ENCODE results near the gene RPGR.

The RPGR gene, protein sequence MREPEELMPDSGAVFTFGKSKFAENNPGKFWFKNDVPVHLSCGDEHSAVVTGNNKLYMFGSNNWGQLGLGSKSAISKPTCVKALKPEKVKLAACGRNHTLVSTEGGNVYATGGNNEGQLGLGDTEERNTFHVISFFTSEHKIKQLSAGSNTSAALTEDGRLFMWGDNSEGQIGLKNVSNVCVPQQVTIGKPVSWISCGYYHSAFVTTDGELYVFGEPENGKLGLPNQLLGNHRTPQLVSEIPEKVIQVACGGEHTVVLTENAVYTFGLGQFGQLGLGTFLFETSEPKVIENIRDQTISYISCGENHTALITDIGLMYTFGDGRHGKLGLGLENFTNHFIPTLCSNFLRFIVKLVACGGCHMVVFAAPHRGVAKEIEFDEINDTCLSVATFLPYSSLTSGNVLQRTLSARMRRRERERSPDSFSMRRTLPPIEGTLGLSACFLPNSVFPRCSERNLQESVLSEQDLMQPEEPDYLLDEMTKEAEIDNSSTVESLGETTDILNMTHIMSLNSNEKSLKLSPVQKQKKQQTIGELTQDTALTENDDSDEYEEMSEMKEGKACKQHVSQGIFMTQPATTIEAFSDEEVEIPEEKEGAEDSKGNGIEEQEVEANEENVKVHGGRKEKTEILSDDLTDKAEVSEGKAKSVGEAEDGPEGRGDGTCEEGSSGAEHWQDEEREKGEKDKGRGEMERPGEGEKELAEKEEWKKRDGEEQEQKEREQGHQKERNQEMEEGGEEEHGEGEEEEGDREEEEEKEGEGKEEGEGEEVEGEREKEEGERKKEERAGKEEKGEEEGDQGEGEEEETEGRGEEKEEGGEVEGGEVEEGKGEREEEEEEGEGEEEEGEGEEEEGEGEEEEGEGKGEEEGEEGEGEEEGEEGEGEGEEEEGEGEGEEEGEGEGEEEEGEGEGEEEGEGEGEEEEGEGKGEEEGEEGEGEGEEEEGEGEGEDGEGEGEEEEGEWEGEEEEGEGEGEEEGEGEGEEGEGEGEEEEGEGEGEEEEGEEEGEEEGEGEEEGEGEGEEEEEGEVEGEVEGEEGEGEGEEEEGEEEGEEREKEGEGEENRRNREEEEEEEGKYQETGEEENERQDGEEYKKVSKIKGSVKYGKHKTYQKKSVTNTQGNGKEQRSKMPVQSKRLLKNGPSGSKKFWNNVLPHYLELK

DNA sequence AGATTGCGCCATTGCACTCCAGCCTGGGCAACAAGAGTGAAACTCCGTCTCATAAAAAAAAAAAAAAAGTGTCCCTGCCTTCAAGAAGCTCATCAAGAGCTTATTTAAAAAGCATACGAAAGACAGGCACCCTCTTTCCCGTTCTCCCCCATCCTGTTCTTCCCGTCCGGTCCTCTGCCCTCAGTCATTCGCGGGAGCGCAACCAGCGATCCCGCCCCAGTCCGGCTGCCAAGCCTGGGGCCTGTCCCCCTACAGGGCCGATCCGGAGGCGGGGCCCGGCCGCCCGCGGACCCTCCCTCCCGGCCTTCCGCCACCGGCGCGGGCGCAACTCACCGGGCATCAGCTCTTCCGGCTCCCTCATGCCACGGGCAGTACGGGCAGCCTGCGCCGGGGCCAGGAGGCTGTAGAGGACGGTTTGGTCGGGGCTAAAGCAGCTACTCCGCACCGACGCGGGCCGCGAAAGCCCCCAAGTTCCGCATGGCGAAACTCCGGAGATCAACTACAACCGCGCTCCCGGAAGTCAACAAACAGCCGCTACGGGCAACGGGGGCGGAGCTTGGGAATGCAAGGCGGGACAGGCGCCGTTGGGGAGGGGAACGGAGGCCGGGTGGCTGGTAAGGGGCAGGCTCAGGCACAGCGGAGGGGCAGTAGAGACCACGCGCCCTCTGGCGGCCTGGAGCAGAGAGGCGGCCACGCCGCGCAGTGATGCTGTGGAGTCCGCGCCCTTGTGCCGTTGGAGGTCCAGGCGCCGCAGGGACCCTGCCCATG, at the start of gene RPGR:
Gene RPGR, minus strand, starts transcription at position 503 of the 768 bp plus-strand sequence. Its CDS starts 142 bp downstream, at position 361.
- H3K36me3 Mint-ChIP-seq, result peaks cover 6% of the 10 kb centered on the region
- H3K27ac Mint-ChIP-seq, result peak within 1 kb of the TSS; percentile 98
- ATAC-seq (peak; percentile 97), DNase-seq (ENCODE audit: low spot score in 2 of 2) (peak; percentile 73 to 90)
- no peaks in the 10 kb centered on the region for H3K9me3 Mint-ChIP-seq
- peak within 1 kb of the TSS; percentile 93 for H3K4me3 Mint-ChIP-seq
- H3K4me1 Mint-ChIP-seq, result peaks cover 25% of the 10 kb centered on the region

- Mint-ChIP-seq H3K36me3 (no peaks in the 10 kb centered on the region), H3K9me3 (no peaks in the 10 kb centered on the region), H3K4me1 (no peaks in the 10 kb centered on the region), H3K4me3 (no peak overlapping the region), H3K27ac (no peak overlapping the region)
- no peak for ATAC-seq
- no peak for DNase-seq (ENCODE audit: low spot score in 2 of 2)
Measured at GRCh38 chrX:38376747-38377146, 49.4 kb upstream of the RPGR start.

GRCh38 chrX:38375891-38376290, 48.6 kb upstream of the RPGR start:
- DNase-seq (ENCODE audit: low spot score in 2 of 2) (no peak), ATAC-seq (no peak)
- no peaks in the 10 kb centered on the region for H3K9me3 Mint-ChIP-seq

GRCh38 chrX:38374431-38374830, 47.1 kb upstream of the RPGR start:
- no peaks in the 10 kb centered on the region for H3K9me3 Mint-ChIP-seq
- H3K27ac Mint-ChIP-seq, result no peak overlapping the region
- DNase-seq (ENCODE audit: low spot score in 2 of 2), result no peak

More at GRCh38 chrX:38375891-38376290, 48.6 kb upstream of the RPGR start:
- Mint-ChIP-seq H3K27ac (no peak overlapping the region), H3K4me3 (no peak overlapping the region), H3K4me1 (no peaks in the 10 kb centered on the region), H3K36me3 (no peaks in the 10 kb centered on the region)

DNA sequence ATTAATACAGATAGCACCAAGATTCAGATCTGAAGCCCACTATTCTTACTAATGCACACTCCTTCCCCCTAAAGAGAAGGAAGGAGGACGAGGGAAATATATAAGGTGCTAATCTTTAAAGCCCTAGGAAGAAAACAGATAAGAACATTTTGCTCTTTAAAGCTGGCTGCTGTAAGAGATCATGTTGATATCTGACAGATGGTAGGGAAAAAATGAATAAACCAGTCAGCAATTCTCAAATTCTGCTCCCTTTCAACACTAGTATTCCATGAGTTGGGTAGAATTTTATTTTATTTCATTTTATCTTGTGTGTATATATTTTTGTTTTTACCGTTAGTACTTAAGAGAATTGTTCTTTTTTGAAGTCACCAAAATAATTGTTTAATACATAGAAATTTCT, 44.3 kb upstream of the RPGR start:
- Mint-ChIP-seq H3K9me3 (no peaks in the 10 kb centered on the region), H3K36me3 (no peaks in the 10 kb centered on the region), H3K27ac (no peak overlapping the region), H3K4me3 (no peak overlapping the region), H3K4me1 (no peaks in the 10 kb centered on the region)
- DNase-seq (ENCODE audit: low spot score in 2 of 2), result no peak
- no peak for ATAC-seq

More at GRCh38 chrX:38374431-38374830, 47.1 kb upstream of the RPGR start:
- H3K4me1 Mint-ChIP-seq, result no peaks in the 10 kb centered on the region
- no peaks in the 10 kb centered on the region for H3K36me3 Mint-ChIP-seq
- H3K4me3 Mint-ChIP-seq, result no peak overlapping the region
- ATAC-seq, result no peak

GRCh38 chrX:38368774-38369173, 41.5 kb upstream of the RPGR start:
- DNase-seq (ENCODE audit: low spot score in 2 of 2) (no peak), ATAC-seq (no peak)
- Mint-ChIP-seq H3K9me3 (no peaks in the 10 kb centered on the region), H3K4me3 (no peak overlapping the region), H3K4me1 (no peaks in the 10 kb centered on the region), H3K27ac (no peak overlapping the region), H3K36me3 (no peaks in the 10 kb centered on the region)

DNA sequence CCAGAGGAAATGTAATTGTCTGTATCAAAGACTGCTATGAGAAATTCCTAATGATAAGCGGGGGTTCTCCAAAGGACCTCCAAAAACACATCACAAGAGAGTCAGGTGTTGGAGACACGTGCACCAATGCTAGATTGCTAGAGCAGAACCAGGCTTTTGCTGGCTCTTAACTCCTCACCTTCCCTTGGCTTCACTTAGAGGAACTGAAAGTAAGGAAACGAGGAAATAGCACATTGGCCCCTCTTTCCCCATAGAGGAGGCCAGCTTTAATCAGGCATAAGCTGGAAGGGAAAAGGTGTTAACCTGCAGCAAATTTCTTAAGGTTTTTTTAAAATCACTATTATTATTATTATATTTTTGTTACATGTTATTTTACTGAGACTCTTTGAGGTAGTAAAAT, 38.6 kb upstream of the RPGR start:
- H3K4me3 Mint-ChIP-seq, result no peak overlapping the region
- no peak for ATAC-seq
- no peaks in the 10 kb centered on the region for H3K4me1 Mint-ChIP-seq

GRCh38 chrX:38363046-38363445, 35.7 kb upstream of the RPGR start:
- H3K4me3 Mint-ChIP-seq, result no peak overlapping the region
- H3K4me1 Mint-ChIP-seq, result no peaks in the 10 kb centered on the region
- no peaks in the 10 kb centered on the region for H3K9me3 Mint-ChIP-seq
- DNase-seq (ENCODE audit: low spot score in 2 of 2), result no peak
- no peaks in the 10 kb centered on the region for H3K36me3 Mint-ChIP-seq
- H3K27ac Mint-ChIP-seq, result no peak overlapping the region
- ATAC-seq, result no peak

More for the DNA sequence above, 38.6 kb upstream of the RPGR start:
- DNase-seq (ENCODE audit: low spot score in 2 of 2), result no peak
- Mint-ChIP-seq H3K27ac (no peak overlapping the region), H3K9me3 (no peaks in the 10 kb centered on the region), H3K36me3 (no peaks in the 10 kb centered on the region)

DNA sequence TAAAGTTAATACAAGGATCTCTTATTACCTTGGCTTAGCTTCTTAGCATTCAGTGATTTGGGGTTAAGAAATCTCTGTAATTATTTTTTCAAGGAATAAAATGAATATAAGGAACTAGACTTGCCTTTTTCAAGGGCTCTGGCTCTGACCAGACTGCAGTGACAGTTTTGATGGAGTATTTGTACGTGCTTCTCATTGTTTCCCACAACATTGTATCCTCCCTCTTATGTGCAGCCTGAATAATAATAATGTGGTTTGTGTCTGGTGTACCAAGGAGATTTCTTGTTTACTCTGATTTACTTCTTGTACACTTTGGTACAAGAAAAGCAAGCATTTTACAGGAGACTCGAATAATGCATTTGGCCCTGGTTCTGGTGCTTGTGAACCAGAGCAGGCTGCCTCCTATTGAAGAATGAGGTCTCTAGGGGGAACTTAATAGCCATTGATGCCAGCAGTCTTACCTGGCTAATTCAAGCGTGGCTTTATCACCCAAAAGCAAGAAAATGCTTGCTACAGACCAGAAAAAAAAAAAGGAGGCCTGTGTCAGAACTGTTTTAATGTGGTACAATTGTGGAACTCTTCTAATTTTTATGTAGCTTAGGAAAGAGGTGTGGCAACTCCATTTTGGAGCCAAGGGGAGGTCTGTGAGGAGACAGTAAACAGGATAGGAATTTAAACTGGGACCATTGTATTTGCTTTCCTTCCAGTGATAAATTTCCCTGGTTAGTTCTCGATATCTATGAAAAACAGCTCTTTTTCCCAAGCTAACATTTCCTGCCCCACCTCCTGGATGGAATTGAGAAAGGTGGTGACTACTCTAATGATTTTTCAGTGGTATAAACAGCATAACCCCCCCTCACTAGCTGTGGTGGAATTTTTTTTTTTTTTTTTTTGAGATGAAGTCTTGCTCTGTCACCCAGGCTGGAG, 30.7 kb upstream of the RPGR start:
- DNase-seq (ENCODE audit: low spot score in 2 of 2), result no peak
- Mint-ChIP-seq H3K4me3 (no peak overlapping the region), H3K27ac (no peak overlapping the region), H3K36me3 (no peaks in the 10 kb centered on the region), H3K4me1 (no peaks in the 10 kb centered on the region), H3K9me3 (no peaks in the 10 kb centered on the region)
- no peak for ATAC-seq

DNA sequence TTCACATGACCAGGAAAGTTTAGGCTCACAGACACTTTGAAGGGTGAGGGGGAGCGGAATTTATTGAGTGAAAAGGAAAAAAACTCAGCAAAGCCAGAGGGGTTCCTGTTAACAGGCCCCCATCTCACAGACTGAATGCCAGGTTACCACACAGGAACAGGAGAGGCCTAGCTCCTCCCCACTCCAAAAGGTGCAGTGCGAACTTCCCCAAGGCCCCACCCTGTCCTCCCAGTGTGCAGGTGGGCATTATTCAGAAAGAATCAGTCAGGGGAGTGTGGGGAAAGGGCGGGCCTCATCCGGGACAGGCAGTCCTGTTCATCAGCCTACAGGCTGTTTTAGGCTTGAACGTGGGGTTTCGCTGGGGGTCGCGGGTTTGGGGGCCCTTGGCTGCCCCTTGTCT, 29.1 kb upstream of the RPGR start:
- DNase-seq (ENCODE audit: low spot score in 2 of 2) (no peak), ATAC-seq (no peak)
- Mint-ChIP-seq H3K9me3 (no peaks in the 10 kb centered on the region), H3K27ac (no peak overlapping the region), H3K36me3 (no peaks in the 10 kb centered on the region), H3K4me3 (no peak overlapping the region), H3K4me1 (no peaks in the 10 kb centered on the region)

DNA sequence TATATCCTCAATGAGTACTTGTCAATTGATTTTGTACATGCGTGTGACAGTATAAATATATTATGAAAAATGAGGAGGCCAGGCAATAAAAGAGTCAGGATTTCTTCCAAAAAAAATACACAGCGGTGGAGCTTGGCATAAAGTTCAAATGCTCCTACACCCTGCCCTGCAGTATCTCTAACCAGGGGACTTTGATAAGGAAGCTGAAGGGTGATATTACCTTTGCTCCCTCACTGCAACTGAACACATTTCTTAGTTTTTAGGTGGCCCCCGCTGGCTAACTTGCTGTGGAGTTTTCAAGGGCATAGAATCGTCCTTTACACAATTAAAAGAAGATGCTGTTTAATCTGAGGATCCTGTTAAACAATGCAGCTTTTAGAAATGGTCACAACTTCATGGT, 25.1 kb upstream of the RPGR start, which contains the start of gene OTC:
Gene OTC, plus strand, starts transcription at position 243 of the 400 bp plus-strand sequence. Its CDS starts 93 bp downstream, at position 336.
- DNase-seq (ENCODE audit: low spot score in 2 of 2) (no peak), ATAC-seq (no peak)
- H3K36me3 Mint-ChIP-seq, result no peaks in the 10 kb centered on the region
- no peaks in the 10 kb centered on the region for H3K9me3 Mint-ChIP-seq
- no peak within 1 kb of the TSS for H3K27ac Mint-ChIP-seq
- no peak within 1 kb of the TSS for H3K4me3 Mint-ChIP-seq
- H3K4me1 Mint-ChIP-seq, result no peaks in the 10 kb centered on the region

DNA sequence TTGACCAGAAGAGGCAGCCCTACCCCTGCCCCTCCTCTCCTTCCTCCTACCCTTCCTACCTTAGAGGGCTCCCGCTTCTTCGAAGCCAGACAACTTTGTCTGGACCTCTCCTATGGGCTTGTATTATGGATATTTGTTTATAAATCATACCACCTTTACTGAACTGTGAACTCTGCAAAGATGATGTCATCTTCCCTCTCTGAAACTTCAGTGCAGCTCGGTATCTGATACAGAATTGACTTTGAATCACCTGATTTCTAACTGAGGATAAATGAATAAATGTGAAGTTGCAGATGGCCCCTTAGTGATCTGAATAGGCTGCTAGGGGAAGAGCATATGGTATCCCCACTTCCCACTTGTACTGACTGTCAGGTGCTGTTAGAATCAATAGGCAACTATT, 24.0 kb upstream of the RPGR start:
- ATAC-seq (no peak), DNase-seq (ENCODE audit: low spot score in 2 of 2) (no peak)
- no peaks in the 10 kb centered on the region for H3K36me3 Mint-ChIP-seq

DNA sequence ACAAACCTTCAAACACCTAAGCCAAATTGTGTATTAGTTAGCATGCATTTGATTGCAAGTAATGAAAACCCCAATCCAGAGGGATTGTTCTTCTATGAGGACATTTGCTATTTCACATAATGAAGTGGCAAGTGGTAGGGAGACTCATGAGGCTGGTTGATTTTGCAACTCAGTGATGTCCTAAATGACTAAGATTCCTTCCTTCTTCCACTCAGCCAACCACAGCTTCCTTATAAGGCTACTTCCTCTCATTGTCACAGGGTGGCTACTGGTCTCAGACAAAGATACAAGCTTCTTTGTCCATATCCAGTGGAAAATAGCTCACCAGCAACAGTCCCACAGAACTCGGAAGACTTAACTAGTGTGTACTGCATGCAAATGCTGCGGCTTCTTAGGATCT, 19.8 kb upstream of the RPGR start:
- H3K4me3 Mint-ChIP-seq, result no peak overlapping the region
- no peaks in the 10 kb centered on the region for H3K9me3 Mint-ChIP-seq
- no peaks in the 10 kb centered on the region for H3K4me1 Mint-ChIP-seq
- no peak overlapping the region for H3K27ac Mint-ChIP-seq
- DNase-seq (ENCODE audit: low spot score in 2 of 2), result no peak
- H3K36me3 Mint-ChIP-seq, result no peaks in the 10 kb centered on the region
- ATAC-seq, result peak; percentile 82

More for the DNA sequence above, 24.0 kb upstream of the RPGR start:
- Mint-ChIP-seq H3K4me1 (no peaks in the 10 kb centered on the region), H3K4me3 (no peak overlapping the region), H3K27ac (no peak overlapping the region), H3K9me3 (no peaks in the 10 kb centered on the region)

GRCh38 chrX:38346150-38346549, 18.8 kb upstream of the RPGR start:
- DNase-seq (ENCODE audit: low spot score in 2 of 2) (no peak), ATAC-seq (no peak)
- no peaks in the 10 kb centered on the region for H3K4me1 Mint-ChIP-seq
- no peak overlapping the region for H3K4me3 Mint-ChIP-seq
- no peaks in the 10 kb centered on the region for H3K9me3 Mint-ChIP-seq
- no peak overlapping the region for H3K27ac Mint-ChIP-seq
- no peaks in the 10 kb centered on the region for H3K36me3 Mint-ChIP-seq

Measured in stimulated activated effector memory CD8-positive, alpha-beta T cell treated with anti-CD3 and anti-CD28 coated beads, Interleukin-12 subunit alpha, Interleukin-12 subunit beta, amount 100 ng/mL, for 72 hours (primary cell).